SK-N-DZ (cell line): ENCODE data around the gene WNK1.
"Not testable (repeated sequence)": the region's sequence is repeated elsewhere in the genome, so short reads cannot be mapped to it uniquely, and the experiment has no call there.

Experiments used
- DNase-seq: peaks from one replicate; pipeline ENCODE4 v3.0.0-alpha.2; 2015; ENCODE audit warnings: low spot score

Gene WNK1

GRCh38 chr12:817456-817855, 65.1 kb downstream of the WNK1 start:
- not testable (repeated sequence) for DNase-seq

- no peak for DNase-seq
Measured at GRCh38 chr12:817941-818600, 65.7 kb downstream of the WNK1 start.

GRCh38 chr12:818733-819132, 66.4 kb downstream of the WNK1 start:
- no peak for DNase-seq

- no peak for DNase-seq
Measured at GRCh38 chr12:820336-820735, 68.0 kb downstream of the WNK1 start.

- DNase-seq = no peak
Measured at GRCh38 chr12:823028-823698, 70.8 kb downstream of the WNK1 start.

GRCh38 chr12:826331-826730, 74.0 kb downstream of the WNK1 start:
- no peak for DNase-seq

- no peak for DNase-seq
Measured at GRCh38 chr12:828726-829395, 76.5 kb downstream of the WNK1 start.

GRCh38 chr12:830111-830867, 77.9 kb downstream of the WNK1 start:
- DNase-seq = no peak

- peak; percentile 41 for DNase-seq
Measured at GRCh38 chr12:835754-836518, 83.6 kb downstream of the WNK1 start.

GRCh38 chr12:836952-837351, 84.6 kb downstream of the WNK1 start:
- peak; percentile 86 for DNase-seq

GRCh38 chr12:837548-837947, 85.2 kb downstream of the WNK1 start:
- no peak for DNase-seq

- no peak for DNase-seq
Measured at GRCh38 chr12:843609-844008, 91.2 kb downstream of the WNK1 start.

- no peak for DNase-seq
Measured at GRCh38 chr12:846421-846820, 94.0 kb downstream of the WNK1 start.

GRCh38 chr12:848173-848865, 95.9 kb downstream of the WNK1 start:
- DNase-seq = no peak

- DNase-seq = no peak
Measured at GRCh38 chr12:848882-849527, 96.6 kb downstream of the WNK1 start.

GRCh38 chr12:849733-850437, 97.5 kb downstream of the WNK1 start:
- not testable (repeated sequence) for DNase-seq

GRCh38 chr12:851343-851742, 99.0 kb downstream of the WNK1 start:
- DNase-seq = no peak

GRCh38 chr12:851913-852312, 99.5 kb downstream of the WNK1 start:
- DNase-seq = no peak

GRCh38 chr12:852864-853263, 100.5 kb downstream of the WNK1 start:
- no peak for DNase-seq

- DNase-seq = no peak
Measured at GRCh38 chr12:857611-858010, 105.2 kb downstream of the WNK1 start.
